Fibroblast of pulmonary artery (primary cell): Measurements from ENCODE around the gene HMGB1.
A peak's percentile ranks its signal among the peaks of the same experiment; 100 is the strongest.
"Not testable (repeated sequence)": the region's sequence is repeated elsewhere in the genome, so short reads cannot be mapped to it uniquely, and the experiment has no call there.

Experiments
- DNase-seq: peaks from one replicate; pipeline ENCODE4 v3.0.0-alpha.2; 2010; ENCODE audit warnings: low read depth
- H3K4me3 ChIP-seq: replicated peaks from 2 replicates; pipeline ENCODE4 v1.5.1; 2011; ENCODE audit warnings: low read depth, mild to moderate bottlenecking, control low read depth, low read length, moderate library complexity
- TF ChIP-seq, protein P1 (sequence below): IDR thresholded peaks from 2 replicates; pipeline ENCODE4 v1.5.1; 2011; ENCODE audit warnings: mild to moderate bottlenecking, control low read depth, low read length, inconsistent platforms; ENCODE audit errors: missing control alignments

HMGB1 gene

DNA sequence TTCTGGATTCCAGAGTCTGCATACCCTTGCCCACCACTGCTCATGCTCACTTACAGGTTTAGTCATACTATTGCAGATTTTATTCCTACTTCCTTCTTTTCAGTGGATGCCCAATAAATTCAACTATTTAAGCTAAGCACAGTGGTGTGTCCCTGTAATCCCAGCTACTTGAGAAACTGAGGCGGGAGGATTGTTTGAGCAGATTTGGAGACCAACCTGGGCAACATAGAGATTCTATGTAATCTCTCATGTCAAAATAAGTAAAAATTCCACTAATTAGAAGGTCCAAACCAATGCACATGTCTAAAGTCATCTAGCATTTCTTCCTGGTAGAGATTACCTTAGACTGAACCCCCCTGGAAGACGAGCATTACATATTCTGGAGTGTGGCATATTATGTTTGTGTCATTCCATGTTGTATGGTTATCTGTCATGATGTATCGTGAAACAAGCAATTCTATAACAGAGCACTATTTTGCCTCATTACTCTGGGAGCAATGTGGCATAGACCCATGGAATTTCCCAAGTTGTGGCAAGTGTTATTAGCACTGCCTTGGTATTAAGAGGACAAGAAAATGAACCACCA, 8.3 kb downstream of the HMGB1 start:
- DNase-seq = no peak
- no peak overlapping the region for H3K4me3 ChIP-seq
- TF ChIP-seq, protein P1, sequence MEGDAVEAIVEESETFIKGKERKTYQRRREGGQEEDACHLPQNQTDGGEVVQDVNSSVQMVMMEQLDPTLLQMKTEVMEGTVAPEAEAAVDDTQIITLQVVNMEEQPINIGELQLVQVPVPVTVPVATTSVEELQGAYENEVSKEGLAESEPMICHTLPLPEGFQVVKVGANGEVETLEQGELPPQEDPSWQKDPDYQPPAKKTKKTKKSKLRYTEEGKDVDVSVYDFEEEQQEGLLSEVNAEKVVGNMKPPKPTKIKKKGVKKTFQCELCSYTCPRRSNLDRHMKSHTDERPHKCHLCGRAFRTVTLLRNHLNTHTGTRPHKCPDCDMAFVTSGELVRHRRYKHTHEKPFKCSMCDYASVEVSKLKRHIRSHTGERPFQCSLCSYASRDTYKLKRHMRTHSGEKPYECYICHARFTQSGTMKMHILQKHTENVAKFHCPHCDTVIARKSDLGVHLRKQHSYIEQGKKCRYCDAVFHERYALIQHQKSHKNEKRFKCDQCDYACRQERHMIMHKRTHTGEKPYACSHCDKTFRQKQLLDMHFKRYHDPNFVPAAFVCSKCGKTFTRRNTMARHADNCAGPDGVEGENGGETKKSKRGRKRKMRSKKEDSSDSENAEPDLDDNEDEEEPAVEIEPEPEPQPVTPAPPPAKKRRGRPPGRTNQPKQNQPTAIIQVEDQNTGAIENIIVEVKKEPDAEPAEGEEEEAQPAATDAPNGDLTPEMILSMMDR = no peak

GRCh38 chr13:30456290-30456689, 9.4 kb downstream of the HMGB1 start:
- no peak overlapping the region for H3K4me3 ChIP-seq
- TF ChIP-seq, protein P1 = no peak
- no peak for DNase-seq

GRCh38 chr13:30454991-30455390, 10.7 kb downstream of the HMGB1 start:
- H3K4me3 ChIP-seq = no peak overlapping the region
- TF ChIP-seq, protein P1 = no peak
- no peak for DNase-seq

GRCh38 chr13:30453727-30454126, 12.0 kb downstream of the HMGB1 start:
- no peak overlapping the region for H3K4me3 ChIP-seq
- DNase-seq = peak; percentile 40
- TF ChIP-seq, protein P1 = peak; percentile 21

GRCh38 chr13:30451476-30451875, 14.3 kb downstream of the HMGB1 start:
- DNase-seq, H3K4me3 ChIP-seq: not testable (repeated sequence)

- no peak overlapping the region for H3K4me3 ChIP-seq
- TF ChIP-seq, protein P1 = no peak
- no peak for DNase-seq
Observed at GRCh38 chr13:30450066-30450465, 15.7 kb downstream of the HMGB1 start.

- no peak for DNase-seq
- TF ChIP-seq, protein P1 = no peak
- no peak overlapping the region for H3K4me3 ChIP-seq
Observed at GRCh38 chr13:30448441-30448840, 17.3 kb downstream of the HMGB1 start.
